Endothelial cell of umbilical vein (primary cell): ENCODE measurements around the gene TEX11. TPM values are rescaled to one million over a fixed set of nuclear protein-coding genes. Genes with fewer than 3 reads are reported as not detected.

Source experiments
- BruUV-seq: library from RNA; stranded (reverse); fragments of 400-500 nt; replicated peaks from 2 replicates; lab custom pipeline; 2021; lab: Mats Ljungman, UMichigan
- CTCF ChIA-PET: fragments of 300-600, 350-600 bp; sonication (Branson Sonifier 250); formaldehyde crosslinking; loops from one replicate; lab custom pipeline; 2021; ENCODE audit warnings: antibody characterized with exemption, inconsistent platforms; lab: Charles Lee
- POLR2A ChIA-PET: fragments of 300-600, 350-600 bp; sonication (Branson Sonifier 250); formaldehyde crosslinking; loops from one replicate; lab custom pipeline; 2021; ENCODE audit warnings: antibody characterized with exemption, inconsistent platforms; lab: Charles Lee
- DNase-seq: peaks from one replicate; pipeline ENCODE4 v3.0.0-alpha.2; 2011; ENCODE audit warnings: low read depth, low spot score
- FAIRE-seq: peaks from 2 replicates; lab custom pipeline; 2011; peaks lifted over from hg19 to GRCh38; lab: Jason Lieb, UNC
- H2AFZ ChIP-seq: 2 replicates; pipeline ENCODE4 v1.6.0; 2012; ENCODE audit warnings: low read depth, low read length, control low read depth, inconsistent platforms
- H3K27ac ChIP-seq: 2 replicates; pipeline ENCODE4 v1.5.1; 2011; ENCODE audit warnings: low read depth, mild to moderate bottlenecking, control low read depth, low read length, moderate library complexity; ENCODE audit not compliant: insufficient read depth
- H3K27me3 ChIP-seq, 2 experiments: 2 replicates each; pipeline versions ENCODE4 v1.6.0 to v1.6.1; 2011; ENCODE audit warnings: low read length in 2 of 2, mixed read lengths in 1 of 2; ENCODE audit not compliant: control insufficient read depth in 2 of 2, insufficient read depth in 2 of 2
- H3K36me3 ChIP-seq, 2 experiments: 2 replicates in 1 of 2; 3 replicates in 1 of 2; pipeline ENCODE4 v1.5.1; 2011; ENCODE audit warnings: low read length in 2 of 2, mild to moderate bottlenecking in 1 of 2, moderate library complexity in 1 of 2; ENCODE audit not compliant: control insufficient read depth in 2 of 2, insufficient read depth in 2 of 2; ENCODE audit errors: extremely low read depth in 1 of 2
- H3K4me1 ChIP-seq: 3 replicates; pipeline ENCODE4 v1.5.1; 2011; ENCODE audit warnings: mild to moderate bottlenecking, low read length; ENCODE audit not compliant: control insufficient read depth, insufficient read depth; ENCODE audit errors: extremely low read depth
- H3K4me2 ChIP-seq: 2 replicates; pipeline ENCODE4 v1.6.1; 2011; ENCODE audit warnings: low read length, control low read depth, mixed read lengths; ENCODE audit not compliant: insufficient read depth
- H3K4me3 ChIP-seq, 3 experiments: fragments of 200-600 bp in 1 of 3; sonication (generic), shearing (Covaris generic) in 1 of 3; replicated peaks in 1 of 3; 2 replicates each; pipeline ENCODE4 v1.5.1; 2011 to 2016; ENCODE audit warnings: control low read depth in 3 of 3, low read length in 3 of 3, mild to moderate bottlenecking in 2 of 3, inconsistent platforms in 1 of 3, low read depth in 1 of 3, moderate library complexity in 1 of 3; ENCODE audit not compliant: insufficient read depth in 1 of 3
- H3K79me2 ChIP-seq: 2 replicates; pipeline ENCODE4 v1.6.0; 2012; ENCODE audit warnings: low read length, inconsistent platforms; ENCODE audit not compliant: control insufficient read depth, insufficient read depth
- H3K9ac ChIP-seq: replicated peaks from 2 replicates; pipeline ENCODE3; 2011; ENCODE audit warnings: low read length, control low read depth; ENCODE audit not compliant: insufficient read depth; ENCODE audit errors: extremely low read depth
- H3K9me1 ChIP-seq: replicated peaks from 3 replicates; pipeline ENCODE4 v1.6.0; 2011; ENCODE audit warnings: mild to moderate bottlenecking, low read length; ENCODE audit not compliant: control insufficient read depth, insufficient read depth; ENCODE audit errors: extremely low read depth
- H3K9me3 ChIP-seq: replicated peaks from 2 replicates; pipeline ENCODE4 v1.5.1; 2012; ENCODE audit warnings: low read length, inconsistent platforms; ENCODE audit not compliant: control insufficient read depth, insufficient read depth
- H4K20me1 ChIP-seq: replicated peaks from 2 replicates; pipeline ENCODE3; 2011; ENCODE audit warnings: mild to moderate bottlenecking, low read length; ENCODE audit not compliant: control insufficient read depth, insufficient read depth; ENCODE audit errors: extremely low read depth
- CTCF ChIP-seq, 2 donors: IDR thresholded peaks; 1 replicate in 1 of 2; 2 replicates in 1 of 2; pipeline ENCODE4 v1.5.1; 2011; ENCODE audit warnings: low read length in 2 of 2, mild to moderate bottlenecking in 2 of 2, moderate library complexity in 2 of 2, control low read depth in 1 of 2, inconsistent platforms in 1 of 2, low read depth in 1 of 2; ENCODE audit not compliant: insufficient read depth in 1 of 2; ENCODE audit errors: extremely low read depth in 1 of 2
- EZH2 ChIP-seq: IDR thresholded peaks from 2 replicates; pipeline ENCODE4 v1.6.1; 2012; ENCODE audit warnings: borderline replicate concordance, low read depth, mild to moderate bottlenecking, moderate library complexity, low read length, inconsistent platforms; ENCODE audit not compliant: severe bottlenecking
- FOS ChIP-seq: IDR thresholded peaks from 2 replicates; pipeline ENCODE4 v1.6.1; 2011; ENCODE audit warnings: mild to moderate bottlenecking, low read length, moderate library complexity, borderline replicate concordance; ENCODE audit not compliant: insufficient read depth
- GATA2 ChIP-seq: IDR thresholded peaks from 2 replicates; pipeline ENCODE4 v1.7.0; 2011; ENCODE audit warnings: low read depth, mild to moderate bottlenecking, moderate library complexity, mixed read lengths, low read length; ENCODE audit not compliant: insufficient read length, insufficient read depth
- JUN ChIP-seq: IDR thresholded peaks from 2 replicates; pipeline ENCODE4 v1.6.1; 2011; ENCODE audit warnings: borderline replicate concordance, low read depth; ENCODE audit not compliant: insufficient read length, insufficient read depth
- MAX ChIP-seq: IDR thresholded peaks from 2 replicates; pipeline ENCODE4 v1.6.1; 2011; ENCODE audit not compliant: insufficient read depth, insufficient read length
- MYC ChIP-seq: IDR thresholded peaks from one replicate; pipeline ENCODE4 v1.6.1; 2011; ENCODE audit warnings: mild to moderate bottlenecking, low read depth, low read length
- POLR2A ChIP-seq: IDR thresholded peaks from 2 replicates; pipeline ENCODE4 v1.6.1; 2012; ENCODE audit warnings: low read depth, mild to moderate bottlenecking, control low read depth, low read length
- POLR2AphosphoS5 ChIP-seq: IDR thresholded peaks from 2 replicates; pipeline ENCODE4 v1.6.1; 2012; ENCODE audit warnings: low read depth, mild to moderate bottlenecking, control low read depth, low read length, moderate library complexity; ENCODE audit not compliant: insufficient read depth
- dilution Hi-C: fragments of 300-500 bp; cut with MboI; formaldehyde crosslinking; loops from one replicate; pipeline ENCODE4 v1.15.0; 2019; ENCODE audit warnings: low sequenced_read_pairs; ENCODE audit not compliant: extremely low pct_ligation_motif_present
- intact Hi-C: fragments of 100-400 bp; cut with micrococcal nuclease; formaldehyde crosslinking; loops from one replicate; pipeline ENCODE4 v1.10.0; 2022
- polyA plus RNA-seq, 4 experiments: library from polyadenylated mRNA; depleted of rRNA in 3 of 4; stranded (reverse) in 3 of 4; unstranded in 1 of 4; fragments of >200 nt; gene quantifications; 2 replicates each; pipeline versions ENCODE4 v1.2.1 to v1.2.3, GENCODE V29; 2011 to 2012; ENCODE audit warnings: missing spikeins in 1 of 4
- total RNA-seq: library from RNA; stranded (reverse); gene quantifications from 2 replicates; pipeline ENCODE4 v1.2.3, GENCODE V29; 2021

TEX11 gene
- total and polyA plus RNA-seq, 2 donors (not counting 3 experiments of a cell fraction or from before 2014, with no cell fraction given), result not detected

- H2AFZ ChIP-seq, result no peak overlapping the region
- no peak overlapping the region for H3K4me2 ChIP-seq
- H3K9ac ChIP-seq, result no peak overlapping the region
- BruUV-seq, result no TSS peak
- no peaks in the 10 kb centered on the region for H4K20me1 ChIP-seq
- POLR2A ChIA-PET, result no interaction called here
- H3K27me3 ChIP-seq, result peaks cover 0 to 2% of the 10 kb centered on the region in 2 experiments
- H3K4me3 ChIP-seq, result no peak overlapping the region
- TF ChIP-seq POLR2A, result no peak
- TF ChIP-seq JUN, result no peak
- TF ChIP-seq POLR2AphosphoS5, result no peak
- no peak for TF ChIP-seq MAX
- no peak for TF ChIP-seq MYC
- no peak for TF ChIP-seq GATA2
- no peak for TF ChIP-seq FOS
- TF ChIP-seq EZH2, result no peak
- TF ChIP-seq CTCF (IDR thresholded peaks at IDR 0.05; ENCODE audit: extremely low read depth in 1 of 2, insufficient read depth in 1 of 2, low read depth in 1 of 2, low read length in 2 of 2), result no peak
- FAIRE-seq (no peak), DNase-seq (no peak)
- H3K36me3 ChIP-seq, result no peaks in the 10 kb centered on the region
- H3K27ac ChIP-seq, result no peak overlapping the region
- CTCF ChIA-PET, result no interaction called here
- H3K9me3 ChIP-seq, result no peaks in the 10 kb centered on the region
- no peaks in the 10 kb centered on the region for H3K4me1 ChIP-seq
- dilution Hi-C loops, result no loop called here
- H3K79me2 ChIP-seq, result no peaks in the 10 kb centered on the region
- no peaks in the 10 kb centered on the region for H3K9me1 ChIP-seq
- intact Hi-C loops, result no loop called here
Measured at GRCh38 chrX:70527053-70527452, 381.5 kb downstream of the TEX11 start.
